Measurements from ENCODE around the gene SLC39A12. TPM values are rescaled to one million over a fixed set of nuclear protein-coding genes. Genes with fewer than 3 reads are reported as not detected.

Gene SLC39A12
- total and polyA plus RNA-seq, 2 of the 8 experiments (the other 6 are each of a cell fraction or from before 2014, with no cell fraction given), result not detected

- no peak for TF ChIP-seq RBBP5 (IDR thresholded peaks at IDR 0.05; ENCODE audit: borderline replicate concordance, low read depth, low read length)
- TF ChIP-seq CHD2 (IDR thresholded peaks at IDR 0.05; ENCODE audit: low read length), result no peak
Measured at GRCh38 chr10:18056583-18056982, 104.9 kb downstream of the SLC39A12 start (continued).
